ENCODE results near the gene MTARC1. TPM values are rescaled to one million over a fixed set of nuclear protein-coding genes. Genes with fewer than 3 reads are reported as not detected.
A peak's percentile ranks its signal among the peaks of the same experiment; 100 is the strongest.

The MTARC1 gene
- polyA plus RNA-seq, 1 experiment = 2.6 TPM

DNA sequence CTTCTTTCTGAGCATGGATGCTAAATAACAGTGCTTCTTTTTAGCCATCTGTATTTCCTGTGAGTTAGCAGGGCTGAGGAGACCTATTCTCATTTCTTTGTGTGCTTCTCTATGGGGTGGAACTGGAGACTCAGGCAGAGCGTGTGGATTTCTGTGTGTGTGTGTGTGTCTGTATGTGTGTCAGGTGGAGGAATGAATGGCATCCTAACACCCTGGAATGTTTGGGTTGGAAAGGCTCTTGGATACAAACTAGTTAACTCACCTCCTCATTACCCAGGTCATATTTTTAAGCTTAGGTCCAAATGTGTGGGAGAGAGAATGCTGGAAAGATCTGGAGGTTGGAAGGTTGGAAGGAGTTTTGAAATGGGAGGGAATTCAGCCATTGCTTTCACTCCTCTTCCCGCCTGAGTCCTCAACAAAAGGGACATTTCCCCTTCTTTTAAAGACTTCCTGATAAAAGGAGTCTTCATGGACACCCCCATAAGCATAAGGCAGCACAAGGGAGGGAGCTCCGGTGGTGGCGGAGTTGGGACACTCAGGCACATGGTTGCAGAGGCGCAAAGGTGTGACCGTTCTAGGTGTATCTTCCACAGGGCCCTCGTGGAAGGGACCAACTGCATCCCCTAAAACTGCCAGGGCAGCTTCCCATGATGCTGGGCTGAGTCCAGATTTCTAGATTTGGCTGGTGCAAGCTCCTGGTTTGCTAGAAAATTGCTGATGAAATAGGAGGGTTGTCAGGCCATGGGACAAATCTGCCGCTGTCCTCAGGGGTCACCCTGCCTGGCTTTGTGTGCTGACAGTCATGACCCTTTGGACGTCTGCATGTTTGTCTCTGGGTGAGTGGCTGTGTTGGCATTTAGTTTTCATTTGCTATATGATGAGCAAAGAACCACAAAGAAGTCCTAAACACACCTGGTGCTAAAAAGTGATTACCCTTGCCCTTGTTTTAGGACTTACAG, 37.6 kb downstream of the MTARC1 start:
- no peaks in the 10 kb centered on the region for H3K27me3 ChIP-seq (ENCODE audit: control insufficient read depth, insufficient read depth, low read length)
- no peak for DNase-seq (ENCODE audit: low read depth, low spot score)
- ChIA-PET POLR2A (no interaction called here), CTCF (interaction anchor here (0.5 to 1.3 kb wide), 6 partner anchors 15 to 1470 kb away, joined by 3 to 6 read pairs (median 3); no protein-coding TSS in a partner anchor)
- H3K4me3 ChIP-seq (ENCODE audit: low read depth, low read length) = no peak overlapping the region
- TF ChIP-seq, protein P1, sequence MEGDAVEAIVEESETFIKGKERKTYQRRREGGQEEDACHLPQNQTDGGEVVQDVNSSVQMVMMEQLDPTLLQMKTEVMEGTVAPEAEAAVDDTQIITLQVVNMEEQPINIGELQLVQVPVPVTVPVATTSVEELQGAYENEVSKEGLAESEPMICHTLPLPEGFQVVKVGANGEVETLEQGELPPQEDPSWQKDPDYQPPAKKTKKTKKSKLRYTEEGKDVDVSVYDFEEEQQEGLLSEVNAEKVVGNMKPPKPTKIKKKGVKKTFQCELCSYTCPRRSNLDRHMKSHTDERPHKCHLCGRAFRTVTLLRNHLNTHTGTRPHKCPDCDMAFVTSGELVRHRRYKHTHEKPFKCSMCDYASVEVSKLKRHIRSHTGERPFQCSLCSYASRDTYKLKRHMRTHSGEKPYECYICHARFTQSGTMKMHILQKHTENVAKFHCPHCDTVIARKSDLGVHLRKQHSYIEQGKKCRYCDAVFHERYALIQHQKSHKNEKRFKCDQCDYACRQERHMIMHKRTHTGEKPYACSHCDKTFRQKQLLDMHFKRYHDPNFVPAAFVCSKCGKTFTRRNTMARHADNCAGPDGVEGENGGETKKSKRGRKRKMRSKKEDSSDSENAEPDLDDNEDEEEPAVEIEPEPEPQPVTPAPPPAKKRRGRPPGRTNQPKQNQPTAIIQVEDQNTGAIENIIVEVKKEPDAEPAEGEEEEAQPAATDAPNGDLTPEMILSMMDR (IDR thresholded peaks at IDR 0.05; ENCODE audit: low read depth, low read length) = no peak
- no peaks in the 10 kb centered on the region for H3K9me3 ChIP-seq (ENCODE audit: control insufficient read depth, insufficient read depth, low read length)
- H3K27ac ChIP-seq (ENCODE audit: low read depth, low read length) = no peak overlapping the region

DNA sequence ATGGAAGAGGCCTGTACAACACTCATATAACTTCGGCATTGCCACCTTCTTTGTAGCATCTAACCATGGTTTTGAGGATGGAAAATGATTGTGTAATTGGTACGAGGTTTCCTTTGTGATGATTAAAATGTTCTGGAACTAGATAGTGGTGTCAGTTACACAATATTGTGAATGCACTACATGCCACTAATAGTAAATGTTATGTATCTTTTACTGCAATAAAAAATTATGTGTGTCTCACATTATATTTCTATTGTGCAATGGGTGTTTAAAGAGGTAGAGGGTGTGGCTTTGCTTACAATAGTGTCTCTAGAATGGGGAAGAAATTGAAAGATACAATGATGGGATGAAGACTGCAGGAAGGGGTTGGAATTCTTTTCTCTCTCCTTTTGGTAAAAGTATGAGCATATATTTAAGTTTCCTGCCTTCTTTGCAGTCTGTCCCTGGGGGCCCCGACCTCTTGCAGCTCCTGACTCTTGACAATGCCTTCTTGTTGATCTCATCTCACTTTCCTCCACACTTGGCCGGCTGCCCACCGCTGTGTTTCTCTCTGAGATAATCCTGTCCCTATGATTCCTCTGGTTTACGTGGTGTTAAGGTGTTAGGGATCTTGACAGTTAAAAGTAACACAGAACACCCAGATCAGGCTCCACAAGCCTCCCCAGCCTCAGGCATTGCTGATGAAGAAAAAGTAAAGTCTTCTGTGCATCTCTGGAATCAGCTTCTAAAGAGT, 39.3 kb downstream of the MTARC1 start:
- TF ChIP-seq, protein P1 (IDR thresholded peaks at IDR 0.05; ENCODE audit: low read depth, low read length) = no peak
- no peak overlapping the region for H3K27ac ChIP-seq (ENCODE audit: low read depth, low read length)
- POLR2A ChIA-PET = no interaction called here
- H3K27me3 ChIP-seq (ENCODE audit: control insufficient read depth, insufficient read depth, low read length) = no peaks in the 10 kb centered on the region
- no peaks in the 10 kb centered on the region for H3K9me3 ChIP-seq (ENCODE audit: control insufficient read depth, insufficient read depth, low read length)
- CTCF ChIA-PET = interaction anchor here (0.7 kb wide), 1 partner anchor 22 kb away, joined by 3 read pairs; no protein-coding TSS in a partner anchor
- no peak overlapping the region for H3K4me3 ChIP-seq (ENCODE audit: low read depth, low read length)
- DNase-seq (ENCODE audit: low read depth, low spot score) = no peak

DNA sequence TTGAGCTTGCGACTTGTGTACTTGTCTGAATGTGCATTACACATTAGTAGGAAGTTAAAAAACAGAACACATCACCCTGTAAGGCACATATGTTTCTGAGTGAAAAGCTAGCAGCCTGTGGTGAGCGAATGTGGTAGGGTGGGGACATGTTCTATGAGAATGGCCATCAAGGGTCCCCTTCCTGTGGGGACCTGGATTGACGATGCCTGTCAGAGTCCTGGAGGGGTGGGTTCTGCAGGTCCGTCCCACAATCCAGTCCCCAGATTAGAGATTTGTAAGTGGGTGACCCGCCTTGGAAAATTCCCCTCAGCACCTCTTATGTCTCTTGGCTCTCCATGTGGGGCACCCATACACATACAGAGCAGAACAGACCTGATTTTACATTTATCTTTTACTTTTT, 40.0 kb downstream of the MTARC1 start:
- Histone ChIP-seq H3K27me3 (ENCODE audit: control insufficient read depth, insufficient read depth, low read length) (no peaks in the 10 kb centered on the region), H3K9me3 (ENCODE audit: control insufficient read depth, insufficient read depth, low read length) (no peaks in the 10 kb centered on the region), H3K4me3 (ENCODE audit: low read depth, low read length) (no peak overlapping the region), H3K27ac (ENCODE audit: low read depth, low read length) (peak overlapping the region; percentile 4)
- TF ChIP-seq, protein P1 (IDR thresholded peaks at IDR 0.05; ENCODE audit: low read depth, low read length) = no peak
- DNase-seq (ENCODE audit: low read depth, low spot score) = no peak
- CTCF ChIA-PET = no interaction called here
- POLR2A ChIA-PET = no interaction called here

DNA sequence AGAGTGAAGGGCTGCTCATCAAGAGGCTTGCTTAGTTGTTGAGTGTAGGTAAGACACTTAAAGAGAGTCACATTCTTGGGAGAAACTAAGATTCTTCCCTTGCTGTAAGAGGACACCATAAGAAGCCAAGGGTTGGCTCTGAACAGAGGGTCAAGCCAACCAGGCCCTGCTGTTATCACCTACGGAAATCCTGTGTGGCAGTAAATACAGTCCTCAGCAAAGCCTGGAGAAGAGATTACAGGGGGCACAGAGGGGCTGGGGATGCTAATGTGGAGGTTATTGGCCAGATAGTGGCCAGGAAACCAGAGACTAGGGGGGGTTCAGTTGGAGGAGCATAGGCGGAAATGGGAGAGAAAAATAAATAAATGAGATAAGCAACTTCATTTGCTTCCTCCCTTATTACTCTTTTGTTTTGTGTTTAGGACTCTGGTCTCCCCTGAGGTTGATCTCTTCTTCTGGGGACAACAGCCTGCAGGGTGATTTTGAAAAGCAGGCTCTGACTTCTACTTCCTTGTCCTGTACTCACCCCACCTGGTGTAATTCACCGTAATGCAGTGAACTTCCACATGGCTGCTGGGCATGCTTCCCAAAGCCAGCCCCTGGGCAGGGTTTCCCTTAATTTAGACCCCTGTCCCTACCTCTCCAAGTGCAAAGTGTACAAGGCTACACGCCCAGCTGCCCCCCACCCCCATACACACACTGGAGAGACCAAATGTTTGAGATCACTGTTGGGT, 40.9 kb downstream of the MTARC1 start:
- no peak for DNase-seq (ENCODE audit: low read depth, low spot score)
- CTCF ChIA-PET = no interaction called here
- no peak overlapping the region for H3K27ac ChIP-seq (ENCODE audit: low read depth, low read length)
- H3K4me3 ChIP-seq (ENCODE audit: low read depth, low read length) = no peak overlapping the region
- no peaks in the 10 kb centered on the region for H3K9me3 ChIP-seq (ENCODE audit: control insufficient read depth, insufficient read depth, low read length)
- TF ChIP-seq, protein P1 (IDR thresholded peaks at IDR 0.05; ENCODE audit: low read depth, low read length) = no peak
- no peaks in the 10 kb centered on the region for H3K27me3 ChIP-seq (ENCODE audit: control insufficient read depth, insufficient read depth, low read length)
- POLR2A ChIA-PET = interaction anchor here (2.1 kb wide), 1 partner anchor 9 kb away, joined by 8 read pairs; no protein-coding TSS in a partner anchor

All from AG04450 (cell line).